Measurements from ENCODE around the gene PAX3.

The PAX3 gene

GRCh38 chr2:222298311-222299150, at the start of gene PAX3:
Gene PAX3, minus strand, starts transcription at chr2:222298998. Its CDS starts 383 bp downstream, at chr2:222298615.
- no peak for DNase-seq

GRCh38 chr2:222341331-222341730, 42.5 kb upstream of the PAX3 start:
- no peak for DNase-seq

GRCh38 chr2:222338374-222338773, 39.6 kb upstream of the PAX3 start:
- no peak for DNase-seq

- no peak for DNase-seq
These were observed 38.1 kb upstream of the PAX3 start for GRCh38 chr2:222336931-222337330.

GRCh38 chr2:222336442-222336841, 37.6 kb upstream of the PAX3 start:
- DNase-seq, result no peak

- no peak for DNase-seq
These were observed 36.1 kb upstream of the PAX3 start for GRCh38 chr2:222334914-222335313.

- DNase-seq, result no peak
These were observed 34.6 kb upstream of the PAX3 start for GRCh38 chr2:222333397-222333796.

GRCh38 chr2:222332116-222332515, 33.3 kb upstream of the PAX3 start:
- no peak for DNase-seq

GRCh38 chr2:222330910-222331309, 32.1 kb upstream of the PAX3 start:
- DNase-seq, result no peak

GRCh38 chr2:222322236-222322635, 23.4 kb upstream of the PAX3 start:
- no peak for DNase-seq

GRCh38 chr2:222320436-222321395, 21.9 kb upstream of the PAX3 start:
- DNase-seq, result no peak

GRCh38 chr2:222319586-222320435, 21.0 kb upstream of the PAX3 start:
- peak; percentile 4 to 31 for DNase-seq

GRCh38 chr2:222318712-222319585, 20.2 kb upstream of the PAX3 start:
- DNase-seq, result peak; percentile 10 to 54

- peak; percentile 84 for DNase-seq
These were observed 19.4 kb upstream of the PAX3 start for GRCh38 chr2:222318026-222318711.

- DNase-seq, result no peak
These were observed 16.8 kb upstream of the PAX3 start for GRCh38 chr2:222315443-222316121.

- no peak for DNase-seq
These were observed 15.0 kb upstream of the PAX3 start for GRCh38 chr2:222313816-222314215.

- DNase-seq, result no peak
These were observed 13.4 kb upstream of the PAX3 start for GRCh38 chr2:222311978-222312738.

- DNase-seq, result no peak
These were observed 12.7 kb upstream of the PAX3 start for GRCh38 chr2:222311319-222311977.

GRCh38 chr2:222310747-222311318, 12.0 kb upstream of the PAX3 start:
- DNase-seq, result no peak
